SK-N-SH (cell line): ENCODE measurements around the gene SLC50A1. TPM values are rescaled to one million over a fixed set of nuclear protein-coding genes. Genes with fewer than 3 reads are reported as not detected.
A peak's percentile ranks its signal among the peaks of the same experiment; 100 is the strongest.

Source experiments
- CTCF ChIA-PET: fragments of 300-600, 350-600 bp; formaldehyde crosslinking; extraction: SDS; loops from one replicate; lab custom pipeline; 2021; lab: Yijun Ruan, JAX
- POLR2A ChIA-PET: fragments of 350-600 bp; sonication (Branson Sonifier 250); formaldehyde crosslinking; extraction: SDS; loops from one replicate; lab custom pipeline; 2020; ENCODE audit warnings: antibody characterized with exemption, inconsistent platforms; lab: Yijun Ruan, JAX
- DNase-seq: peaks from one replicate; pipeline ENCODE4 v3.0.0; 2012
- H2AFZ ChIP-seq: fragments of 200-600 bp; sonication (generic); 2 replicates; pipeline ENCODE4 v1.8.1; 2016; ENCODE audit warnings: antibody characterized with exemption, mild to moderate bottlenecking, low read depth
- H3F3A ChIP-seq: fragments of 200-600 bp; sonication (generic); replicated peaks from 2 replicates; pipeline ENCODE3; 2016; ENCODE audit warnings: antibody characterized with exemption, mild to moderate bottlenecking; ENCODE audit not compliant: insufficient read depth
- H3K27ac ChIP-seq, 2 experiments: fragments of 200-500 bp in 1 of 2; fragments of 200-600 bp in 1 of 2; sonication (Bioruptor generic) in 1 of 2; sonication (generic), shearing (Covaris generic) in 1 of 2; 2 replicates each; pipeline versions ENCODE4 v1.5.1 to v1.6.1; 2014 to 2016; ENCODE audit warnings: low read depth in 2 of 2, inconsistent platforms in 1 of 2, low read length in 1 of 2, mild to moderate bottlenecking in 1 of 2, mixed read lengths in 1 of 2
- H3K27me3 ChIP-seq: fragments of 200-600 bp; sonication (generic), shearing (Covaris generic); 2 replicates; pipeline ENCODE4 v1.6.1; 2016; ENCODE audit warnings: mixed run types; ENCODE audit not compliant: insufficient read depth
- H3K36me3 ChIP-seq, 2 experiments: fragments of 200-500 bp in 1 of 2; fragments of 200-600 bp in 1 of 2; sonication (Bioruptor generic) in 1 of 2; sonication (generic) in 1 of 2; replicated peaks in 1 of 2; 2 replicates each; pipeline versions ENCODE3 to v1.5.1; 2014 to 2016; ENCODE audit warnings: low read length in 1 of 2, mild to moderate bottlenecking in 1 of 2; ENCODE audit not compliant: insufficient read depth in 2 of 2, control insufficient read depth in 1 of 2
- H3K4me1 ChIP-seq, 2 experiments: fragments of 200-500 bp in 1 of 2; fragments of 200-600 bp in 1 of 2; sonication (Bioruptor generic) in 1 of 2; sonication (generic), shearing (Covaris generic) in 1 of 2; 2 replicates each; pipeline versions ENCODE4 v1.5.1 to v1.6.1; 2014 to 2016; ENCODE audit warnings: low read depth in 1 of 2, low read length in 1 of 2, mixed run types in 1 of 2; ENCODE audit not compliant: insufficient read depth in 2 of 2, control insufficient read depth in 1 of 2
- H3K4me2 ChIP-seq: fragments of 200-600 bp; sonication (generic), shearing (Covaris generic); 2 replicates; pipeline ENCODE4 v1.6.1; 2017; ENCODE audit warnings: mixed run types
- H3K4me3 ChIP-seq, 2 experiments: fragments of 200-500 bp in 1 of 2; fragments of 200-600 bp in 1 of 2; sonication (Bioruptor generic) in 1 of 2; sonication (generic), shearing (Covaris generic) in 1 of 2; 2 replicates each; pipeline versions ENCODE4 v1.5.1 to v1.8.1; 2014 to 2016; ENCODE audit warnings: low read depth in 2 of 2, inconsistent platforms in 1 of 2, low read length in 1 of 2, mild to moderate bottlenecking in 1 of 2, mixed read lengths in 1 of 2, moderate library complexity in 1 of 2
- H3K79me2 ChIP-seq: fragments of 200-600 bp; sonication (generic); 2 replicates; pipeline ENCODE4 v1.8.1; 2017; ENCODE audit warnings: mild to moderate bottlenecking; ENCODE audit not compliant: insufficient read depth
- H3K9ac ChIP-seq: fragments of 200-600 bp; sonication (generic); 2 replicates; pipeline ENCODE4 v1.6.1; 2017; ENCODE audit warnings: mixed run types
- H3K9me2 ChIP-seq: fragments of 200-600 bp; sonication (generic); 2 replicates; pipeline ENCODE4 v1.6.1; 2017; ENCODE audit warnings: mixed run types
- H3K9me3 ChIP-seq: fragments of 200-600 bp; sonication (generic); 2 replicates; pipeline ENCODE4 v1.6.1; 2017; ENCODE audit warnings: mixed run types, mild to moderate bottlenecking, moderate library complexity
- H4K20me1 ChIP-seq: fragments of 200-600 bp; sonication (generic); 2 replicates; pipeline ENCODE4 v1.6.1; 2017; ENCODE audit warnings: mild to moderate bottlenecking, mixed run types; ENCODE audit not compliant: insufficient read depth
- ELF1 ChIP-seq: IDR thresholded peaks from 2 replicates; pipeline ENCODE4 v1.4.0; 2012
- EP300 ChIP-seq, 2 experiments: IDR thresholded peaks; 2 replicates each; pipeline versions ENCODE4 v1.4.0 to v1.6.1; 2012; ENCODE audit warnings: borderline replicate concordance in 1 of 2, low read depth in 1 of 2, low read length in 1 of 2
- FOXJ3 ChIP-seq: sonication (generic); formaldehyde crosslinking; IDR thresholded peaks from 2 replicates; pipeline ENCODE4 v1.5.1; 2020; ENCODE audit warnings: mild to moderate bottlenecking, missing genetic modification reagents
- JUND ChIP-seq: IDR thresholded peaks from 2 replicates; pipeline ENCODE4 v1.4.0; 2012
- MEF2A ChIP-seq: IDR thresholded peaks from 2 replicates; pipeline ENCODE4 v1.4.0; 2012; ENCODE audit warnings: low read depth, borderline replicate concordance
- POLR2AphosphoS5 ChIP-seq: IDR thresholded peaks from 2 replicates; pipeline ENCODE4 v1.6.1; 2012; ENCODE audit warnings: low read depth, low read length
- RAD21 ChIP-seq: IDR thresholded peaks from 2 replicates; pipeline ENCODE4 v1.6.1; 2012; ENCODE audit warnings: mild to moderate bottlenecking, low read length
- RXRA ChIP-seq: IDR thresholded peaks from 2 replicates; pipeline ENCODE4 v1.4.0; 2012; ENCODE audit warnings: low read depth, mild to moderate bottlenecking, borderline replicate concordance
- SMC3 ChIP-seq: IDR thresholded peaks from 2 replicates; pipeline ENCODE4 v1.6.1; 2012; ENCODE audit warnings: low read depth, low read length, improper control_type of control experiment
- TEAD4 ChIP-seq: IDR thresholded peaks from 2 replicates; pipeline ENCODE4 v1.4.0; 2012; ENCODE audit warnings: mild to moderate bottlenecking, borderline replicate concordance; ENCODE audit not compliant: insufficient read depth
- YY1 ChIP-seq: IDR thresholded peaks from 2 replicates; pipeline ENCODE4 v1.4.0; 2012; ENCODE audit warnings: low read depth, mild to moderate bottlenecking
- WGBS: methylation state at CpG from one replicate; pipeline ENCODE4 v1.1.6; 2017; ENCODE audit warnings: low lambda C conversion rate; 5-methylcytosine and 5-hydroxymethylcytosine counted together
- polyA plus RNA-seq, 3 experiments: library from polyadenylated mRNA; depleted of rRNA; stranded (reverse); fragments of >200 nt; gene quantifications; 2 replicates each; pipeline ENCODE4 v1.2.3, GENCODE V29; 2012
- TF ChIP-seq, protein P1 (sequence below): fragments of 150-350 bp; IDR thresholded peaks from 2 replicates; pipeline ENCODE4 v1.6.1; 2017; ENCODE audit warnings: antibody characterized with exemption, low read length, low read depth, borderline replicate concordance
- TF ChIP-seq, protein P2 (sequence below): IDR thresholded peaks from 2 replicates; pipeline ENCODE4 v1.4.0; 2012; ENCODE audit warnings: low read depth

The SLC50A1 gene
- polyA plus RNA-seq, 1 of the 3 experiments (the other 2 are of a cell fraction), result 58.4 TPM

DNA sequence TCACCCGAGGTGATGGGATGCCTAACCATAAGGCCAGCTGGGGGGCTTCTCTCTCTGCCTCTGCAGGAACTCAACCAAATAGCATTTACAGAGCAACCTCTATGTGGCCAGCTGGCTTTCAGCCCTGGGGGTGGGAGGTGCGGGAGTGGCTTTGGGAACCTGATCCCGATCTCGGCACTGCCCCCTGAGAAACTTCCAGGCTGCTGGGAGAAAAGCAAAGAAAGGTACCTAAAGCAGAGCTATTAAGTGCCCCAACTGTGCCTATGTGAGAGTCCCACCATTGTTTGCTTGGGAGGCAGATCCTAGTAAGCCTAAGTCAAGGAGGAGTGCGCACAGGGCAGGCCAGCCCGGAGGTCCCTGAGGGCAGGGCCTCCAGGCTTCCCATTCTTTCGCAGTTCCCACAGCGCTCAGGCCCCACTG is 30.4 kb downstream of the SLC50A1 start:
- Histone ChIP-seq H3K4me3 (no peak overlapping the region), H3K36me3 (peaks cover 12 to 16% of the 10 kb centered on the region in 2 experiments), H3K79me2 (peaks cover 9% of the 10 kb centered on the region), H3K4me1 (peaks cover 0 to 8% of the 10 kb centered on the region in 2 experiments; a peak in 1 of 4 replicates), H3K9me2 (no peaks in the 10 kb centered on the region), H4K20me1 (no peaks in the 10 kb centered on the region), H2AFZ (no peak overlapping the region), H3K27ac (no peak overlapping the region), H3K9ac (no peak overlapping the region), H3K9me3 (no peaks in the 10 kb centered on the region), H3F3A (peaks cover 23% of the 10 kb centered on the region), H3K27me3 (no peaks in the 10 kb centered on the region), H3K4me2 (no peak overlapping the region)
- DNase-seq, result no peak
- ChIA-PET POLR2A (no interaction called here), CTCF (interaction anchor here (1.3 to 14.8 kb wide), 10 partner anchors 10 to 124 kb away, joined by 3 to 496 read pairs (median 12); partner anchors contain the start of genes ADAM15, EFNA1 and EFNA4)
- TF ChIP-seq MEF2A (no peak), RXRA (no peak)
- WGBS, result 98% methylated on average over 7 of the region's 8 CpGs

DNA sequence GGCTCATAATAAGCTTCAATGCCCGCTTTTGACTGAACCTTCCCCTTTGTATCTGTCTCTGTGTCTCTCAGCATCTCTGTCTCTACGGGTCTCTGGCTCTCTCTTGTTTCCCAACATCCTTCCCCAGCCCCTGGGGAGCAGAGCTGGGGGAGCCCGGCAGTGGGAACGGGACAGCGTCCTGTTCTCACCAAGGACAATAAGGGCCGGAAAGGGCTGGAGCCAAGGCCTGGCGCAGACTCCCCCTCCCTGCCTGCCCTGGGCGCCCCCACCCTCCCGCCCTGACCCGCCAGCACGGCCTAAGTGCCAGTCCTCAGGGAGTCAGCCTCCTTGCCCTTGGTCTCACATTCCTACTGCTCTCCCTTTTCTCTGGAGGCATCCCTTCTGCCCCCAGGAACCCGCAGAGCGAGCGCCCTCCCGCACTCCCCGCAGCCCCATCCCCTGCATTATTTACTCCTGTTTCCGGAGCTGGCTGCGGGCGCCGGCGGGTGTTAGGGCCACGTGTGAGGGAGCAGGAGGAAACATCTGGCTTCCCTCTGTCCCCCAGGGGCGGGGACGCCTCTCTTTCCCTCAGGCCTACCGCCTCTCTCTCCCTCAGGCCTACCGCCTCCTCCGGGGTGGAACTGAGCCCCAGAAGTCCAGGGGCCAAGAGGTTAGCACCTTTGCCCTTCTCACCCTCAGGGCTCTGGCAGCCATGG is 31.0 kb downstream of the SLC50A1 start:
- Histone ChIP-seq H3K79me2 (peaks cover 15% of the 10 kb centered on the region), H3K36me3 (peaks cover 16% of the 10 kb centered on the region in 2 experiments), H3K9ac (no peak overlapping the region), H3K27me3 (no peaks in the 10 kb centered on the region), H2AFZ (no peak overlapping the region), H3K9me3 (no peaks in the 10 kb centered on the region), H3K4me2 (no peak overlapping the region), H3F3A (peaks cover 23% of the 10 kb centered on the region), H3K9me2 (no peaks in the 10 kb centered on the region), H4K20me1 (no peaks in the 10 kb centered on the region), H3K4me1 (peaks cover 0 to 8% of the 10 kb centered on the region in 2 experiments; a peak in 1 of 4 replicates), H3K27ac (no peak overlapping the region), H3K4me3 (no peak overlapping the region)
- WGBS, result 87% methylated on average over 27 of the region's 27 CpGs
- DNase-seq, result peak; percentile 25
- CTCF ChIA-PET, result interaction anchor here (0.6 to 14.8 kb wide), 32 partner anchors 8 to 280 kb away, joined by 3 to 496 read pairs (median 6); partner anchors contain the start of genes ADAM15, DPM3, EFNA1 and PYGO2
- TF ChIP-seq RAD21 (no peak), JUND (no peak), TEAD4 (no peak), POLR2AphosphoS5 (no peak), YY1 (no peak), FOXJ3 (CRISPR knock-in tag) (no peak), EP300 (IDR thresholded peaks at IDR 0.05; ENCODE audit: borderline replicate concordance in 1 of 2, low read depth in 1 of 2, low read length in 1 of 2) (no peak), RXRA (no peak), MEF2A (no peak), SMC3 (no peak), ELF1 (no peak)
- TF ChIP-seq, protein P1, sequence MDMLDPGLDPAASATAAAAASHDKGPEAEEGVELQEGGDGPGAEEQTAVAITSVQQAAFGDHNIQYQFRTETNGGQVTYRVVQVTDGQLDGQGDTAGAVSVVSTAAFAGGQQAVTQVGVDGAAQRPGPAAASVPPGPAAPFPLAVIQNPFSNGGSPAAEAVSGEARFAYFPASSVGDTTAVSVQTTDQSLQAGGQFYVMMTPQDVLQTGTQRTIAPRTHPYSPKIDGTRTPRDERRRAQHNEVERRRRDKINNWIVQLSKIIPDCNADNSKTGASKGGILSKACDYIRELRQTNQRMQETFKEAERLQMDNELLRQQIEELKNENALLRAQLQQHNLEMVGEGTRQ, result no peak
- TF ChIP-seq, protein P2, sequence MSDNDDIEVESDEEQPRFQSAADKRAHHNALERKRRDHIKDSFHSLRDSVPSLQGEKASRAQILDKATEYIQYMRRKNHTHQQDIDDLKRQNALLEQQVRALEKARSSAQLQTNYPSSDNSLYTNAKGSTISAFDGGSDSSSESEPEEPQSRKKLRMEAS, result no peak
- POLR2A ChIA-PET, result interaction anchor here (1.5 kb wide), 1 partner anchor 31 kb away, joined by 5 read pairs; the partner anchor contains the start of gene SLC50A1
